SK-N-SH (cell line): ENCODE measurements around the gene SLC40A1.

Experiments
- CTCF ChIP-seq: fragments of 200-600 bp; sonication (generic); IDR thresholded peaks from 2 replicates; pipeline ENCODE4 v1.6.1; 2017; ENCODE audit warnings: antibody characterized with exemption, mild to moderate bottlenecking, moderate library complexity
- RAD21 ChIP-seq: IDR thresholded peaks from 2 replicates; pipeline ENCODE4 v1.6.1; 2012; ENCODE audit warnings: mild to moderate bottlenecking, low read length

- no peak for TF ChIP-seq CTCF
- TF ChIP-seq RAD21 = no peak
These were observed 2.9 kb upstream of the SLC40A1 start for GRCh38 chr2:189583227-189584198.
